HL-60 (cell line): Measurements from ENCODE around the gene SPART.

Source experiments
- DNase-seq, 2 experiments: peaks; one replicate each; pipeline ENCODE4 v3.0.0-alpha.2; 2010 to 2020; ENCODE audit warnings: low read depth in 1 of 2, low spot score in 1 of 2
- H3K27ac ChIP-seq: fragments of 250-450 bp; sonication (Bioruptor Pico); replicated peaks from 2 replicates; pipeline ENCODE4 v1.5.1; 2020; ENCODE audit warnings: mild to moderate bottlenecking, moderate library complexity
- H3K27me3 ChIP-seq: fragments of 250-450 bp; sonication (Bioruptor Pico); 2 replicates; pipeline ENCODE4 v1.5.1; 2021; ENCODE audit warnings: mild to moderate bottlenecking, moderate library complexity; ENCODE audit not compliant: insufficient read depth, poor library complexity, severe bottlenecking
- H3K4me3 ChIP-seq: replicated peaks from 2 replicates; pipeline ENCODE4 v1.5.1; 2011; ENCODE audit warnings: mild to moderate bottlenecking, control low read depth, low read length; ENCODE audit not compliant: insufficient read depth
- GABPA ChIP-seq: IDR thresholded peaks from 2 replicates; pipeline ENCODE4 v1.6.1; 2012; ENCODE audit warnings: low read depth
- POLR2AphosphoS5 ChIP-seq: IDR thresholded peaks from 2 replicates; pipeline ENCODE4 v1.6.1; 2012; ENCODE audit warnings: low read depth
- SPI1 ChIP-seq: IDR thresholded peaks from 2 replicates; pipeline ENCODE4 v1.6.1; 2012; ENCODE audit warnings: low read depth, mild to moderate bottlenecking, borderline replicate concordance
- TF ChIP-seq, protein P1 (sequence below): IDR thresholded peaks from one replicate; pipeline ENCODE4 v1.5.1; 2011; ENCODE audit warnings: low read length, control low read depth, inconsistent platforms; ENCODE audit not compliant: insufficient read depth
- TF ChIP-seq, protein P2 (sequence below): IDR thresholded peaks from 2 replicates; pipeline ENCODE4 v1.6.1; 2012; ENCODE audit warnings: low read depth; ENCODE audit not compliant: insufficient replicate concordance

The SPART gene

DNA sequence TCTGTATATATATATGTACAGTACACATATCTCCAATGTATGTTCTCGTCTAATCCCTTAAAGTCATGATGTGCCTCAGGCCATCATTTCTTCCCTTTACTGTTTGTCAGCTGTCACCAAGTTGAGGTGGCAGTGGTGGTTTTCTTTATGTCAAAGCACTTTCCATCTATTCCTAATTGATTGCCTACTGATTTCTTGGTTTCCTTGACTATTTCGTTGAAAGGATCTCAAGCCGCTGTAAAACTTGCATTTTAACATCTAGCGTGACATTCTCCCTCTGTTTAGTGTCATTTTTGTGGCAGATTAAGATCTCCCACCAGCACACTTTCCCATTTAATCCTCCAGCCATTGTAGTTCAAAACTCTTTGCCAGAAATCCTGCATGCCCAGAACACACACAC is 25.0 kb upstream of the SPART start:
- TF ChIP-seq SPI1 (no peak), GABPA (no peak), POLR2AphosphoS5 (no peak)
- TF ChIP-seq, protein P1, sequence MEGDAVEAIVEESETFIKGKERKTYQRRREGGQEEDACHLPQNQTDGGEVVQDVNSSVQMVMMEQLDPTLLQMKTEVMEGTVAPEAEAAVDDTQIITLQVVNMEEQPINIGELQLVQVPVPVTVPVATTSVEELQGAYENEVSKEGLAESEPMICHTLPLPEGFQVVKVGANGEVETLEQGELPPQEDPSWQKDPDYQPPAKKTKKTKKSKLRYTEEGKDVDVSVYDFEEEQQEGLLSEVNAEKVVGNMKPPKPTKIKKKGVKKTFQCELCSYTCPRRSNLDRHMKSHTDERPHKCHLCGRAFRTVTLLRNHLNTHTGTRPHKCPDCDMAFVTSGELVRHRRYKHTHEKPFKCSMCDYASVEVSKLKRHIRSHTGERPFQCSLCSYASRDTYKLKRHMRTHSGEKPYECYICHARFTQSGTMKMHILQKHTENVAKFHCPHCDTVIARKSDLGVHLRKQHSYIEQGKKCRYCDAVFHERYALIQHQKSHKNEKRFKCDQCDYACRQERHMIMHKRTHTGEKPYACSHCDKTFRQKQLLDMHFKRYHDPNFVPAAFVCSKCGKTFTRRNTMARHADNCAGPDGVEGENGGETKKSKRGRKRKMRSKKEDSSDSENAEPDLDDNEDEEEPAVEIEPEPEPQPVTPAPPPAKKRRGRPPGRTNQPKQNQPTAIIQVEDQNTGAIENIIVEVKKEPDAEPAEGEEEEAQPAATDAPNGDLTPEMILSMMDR, result no peak
- TF ChIP-seq, protein P2, sequence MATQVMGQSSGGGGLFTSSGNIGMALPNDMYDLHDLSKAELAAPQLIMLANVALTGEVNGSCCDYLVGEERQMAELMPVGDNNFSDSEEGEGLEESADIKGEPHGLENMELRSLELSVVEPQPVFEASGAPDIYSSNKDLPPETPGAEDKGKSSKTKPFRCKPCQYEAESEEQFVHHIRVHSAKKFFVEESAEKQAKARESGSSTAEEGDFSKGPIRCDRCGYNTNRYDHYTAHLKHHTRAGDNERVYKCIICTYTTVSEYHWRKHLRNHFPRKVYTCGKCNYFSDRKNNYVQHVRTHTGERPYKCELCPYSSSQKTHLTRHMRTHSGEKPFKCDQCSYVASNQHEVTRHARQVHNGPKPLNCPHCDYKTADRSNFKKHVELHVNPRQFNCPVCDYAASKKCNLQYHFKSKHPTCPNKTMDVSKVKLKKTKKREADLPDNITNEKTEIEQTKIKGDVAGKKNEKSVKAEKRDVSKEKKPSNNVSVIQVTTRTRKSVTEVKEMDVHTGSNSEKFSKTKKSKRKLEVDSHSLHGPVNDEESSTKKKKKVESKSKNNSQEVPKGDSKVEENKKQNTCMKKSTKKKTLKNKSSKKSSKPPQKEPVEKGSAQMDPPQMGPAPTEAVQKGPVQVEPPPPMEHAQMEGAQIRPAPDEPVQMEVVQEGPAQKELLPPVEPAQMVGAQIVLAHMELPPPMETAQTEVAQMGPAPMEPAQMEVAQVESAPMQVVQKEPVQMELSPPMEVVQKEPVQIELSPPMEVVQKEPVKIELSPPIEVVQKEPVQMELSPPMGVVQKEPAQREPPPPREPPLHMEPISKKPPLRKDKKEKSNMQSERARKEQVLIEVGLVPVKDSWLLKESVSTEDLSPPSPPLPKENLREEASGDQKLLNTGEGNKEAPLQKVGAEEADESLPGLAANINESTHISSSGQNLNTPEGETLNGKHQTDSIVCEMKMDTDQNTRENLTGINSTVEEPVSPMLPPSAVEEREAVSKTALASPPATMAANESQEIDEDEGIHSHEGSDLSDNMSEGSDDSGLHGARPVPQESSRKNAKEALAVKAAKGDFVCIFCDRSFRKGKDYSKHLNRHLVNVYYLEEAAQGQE, result no peak
- DNase-seq, result no peak
- Histone ChIP-seq H3K27ac (no peak overlapping the region), H3K27me3 (no peaks in the 10 kb centered on the region), H3K4me3 (no peak overlapping the region)

DNA sequence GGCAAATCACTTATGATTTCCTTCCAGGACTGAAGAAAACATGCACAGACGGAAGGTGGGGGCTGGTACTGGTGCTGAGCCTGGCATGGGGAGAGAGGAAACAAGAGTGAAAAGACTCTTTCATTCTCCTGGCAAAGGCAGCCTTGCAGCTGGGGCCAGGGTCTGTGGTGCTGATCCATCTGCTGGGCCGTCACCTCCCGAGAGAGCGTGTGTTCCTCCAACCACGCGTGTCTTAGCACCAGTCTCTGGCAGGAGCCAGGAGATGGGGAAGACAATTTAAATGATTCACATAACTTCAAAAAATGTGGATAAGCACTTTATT is 23.9 kb upstream of the SPART start:
- Histone ChIP-seq H3K4me3 (no peak overlapping the region), H3K27ac (no peak overlapping the region), H3K27me3 (no peaks in the 10 kb centered on the region)
- no peak for DNase-seq
- TF ChIP-seq POLR2AphosphoS5 (no peak), GABPA (no peak), SPI1 (no peak)
- TF ChIP-seq, protein P1, result no peak
- TF ChIP-seq, protein P2, result no peak

DNA sequence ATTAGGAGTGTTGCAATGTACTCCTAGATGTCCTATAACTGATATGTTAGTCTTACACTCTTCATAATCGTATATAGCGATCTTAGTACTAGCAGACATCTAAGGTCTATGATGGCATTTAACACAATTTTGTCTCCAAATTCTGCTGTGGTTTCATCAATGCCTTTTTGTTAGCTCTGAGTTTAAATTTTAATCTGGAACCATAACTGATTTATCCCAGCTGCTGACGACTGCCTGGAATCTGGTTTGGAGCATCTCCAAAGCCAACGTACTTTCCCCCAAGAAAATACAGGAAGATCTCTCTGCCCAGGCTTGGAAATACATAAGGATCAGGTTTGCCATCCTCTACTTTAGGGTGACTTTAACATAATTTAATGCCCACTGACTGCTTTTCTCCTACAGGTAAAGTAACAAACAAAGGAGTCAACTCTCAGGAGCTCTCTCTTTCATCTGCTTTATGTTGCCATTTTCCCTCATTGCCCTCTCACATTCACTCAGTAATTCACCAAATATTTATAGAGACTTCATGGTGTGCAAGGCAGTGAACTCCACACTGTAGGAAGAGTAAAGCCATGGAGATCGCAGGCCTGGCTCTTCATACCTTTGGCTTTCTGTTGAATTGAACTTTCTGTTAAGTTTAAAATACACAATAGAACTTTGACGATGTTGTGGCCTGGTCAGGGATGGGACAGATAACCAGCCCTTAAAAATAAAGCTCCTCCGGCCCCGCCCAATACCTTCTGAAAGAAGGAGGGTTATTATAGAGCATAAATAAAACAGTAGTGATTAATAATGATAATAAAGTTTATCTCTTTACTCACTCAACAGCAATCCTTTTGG is 23.3 kb upstream of the SPART start:
- no peak overlapping the region for H3K27ac ChIP-seq
- no peak overlapping the region for H3K4me3 ChIP-seq
- TF ChIP-seq GABPA, result no peak
- no peak for TF ChIP-seq POLR2AphosphoS5
- no peak for TF ChIP-seq SPI1
- TF ChIP-seq, protein P1, result no peak
- TF ChIP-seq, protein P2, result no peak
- H3K27me3 ChIP-seq, result no peaks in the 10 kb centered on the region
- no peak for DNase-seq
